Adrenal gland (tissue), 5 donors: ENCODE measurements around the gene OR56A5.

ENCODE experiments used
- POLR2A ChIP-seq, 2 donors: fragments of 450-650 bp; IDR thresholded peaks; one replicate each; pipeline ENCODE4 v1.6.1; 2017; ENCODE audit warnings: antibody characterized with exemption in 2 of 2, mild to moderate bottlenecking in 2 of 2, moderate library complexity in 1 of 2
- TF ChIP-seq, protein P1 (sequence below), 6 experiments: fragments of 450-650 bp in 4 of 6; fragments of 200-600 bp in 2 of 6; sonication (generic) in 1 of 6; IDR thresholded peaks; 1 replicate in 5 of 6; 2 replicates in 1 of 6; pipeline versions ENCODE4 v1.5.1 to v1.8.0; 2016 to 2021; ENCODE audit warnings: antibody characterized with exemption in 6 of 6, mild to moderate bottlenecking in 2 of 6, moderate library complexity in 1 of 6
- donor health status: DM: no; HTN: no; CAD: no.

DNA sequence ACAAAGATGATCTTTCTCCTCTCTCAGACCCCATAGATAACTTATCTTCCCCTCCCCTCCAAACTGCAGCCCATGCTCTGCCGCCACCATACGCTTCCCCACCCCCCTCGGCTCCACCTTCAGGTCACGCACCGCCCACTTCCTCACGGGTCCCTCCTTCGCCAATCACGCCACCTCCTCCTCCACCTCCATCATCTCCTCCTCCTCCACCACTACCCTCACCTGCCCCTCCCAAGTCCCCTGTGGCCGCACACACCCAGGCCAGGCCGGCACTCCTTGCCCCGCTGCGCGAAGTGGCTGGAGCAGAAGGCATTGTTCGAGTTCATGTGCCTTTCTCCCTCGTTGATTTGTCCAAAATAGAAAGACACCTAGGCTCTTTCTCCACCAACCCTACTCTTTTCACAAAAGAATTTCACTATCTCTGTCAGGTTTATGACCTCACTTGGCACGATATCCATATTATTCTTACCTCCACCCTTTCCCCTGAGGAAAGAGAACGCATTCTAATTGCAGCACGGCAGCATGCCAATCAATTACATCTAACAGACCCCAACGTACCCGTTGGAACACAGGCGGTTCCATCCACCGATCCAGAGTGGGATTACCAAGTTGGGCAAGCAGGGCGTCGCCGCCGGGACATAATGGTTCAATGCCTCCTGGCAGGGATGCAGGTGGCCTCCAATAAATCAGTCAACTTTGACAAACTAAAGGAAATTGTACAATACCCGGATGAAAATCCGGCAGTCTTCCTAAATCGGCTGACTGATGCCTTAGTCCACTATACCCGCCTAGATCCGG is 38.5 kb downstream of the OR56A5 start:
- TF ChIP-seq, protein P1, sequence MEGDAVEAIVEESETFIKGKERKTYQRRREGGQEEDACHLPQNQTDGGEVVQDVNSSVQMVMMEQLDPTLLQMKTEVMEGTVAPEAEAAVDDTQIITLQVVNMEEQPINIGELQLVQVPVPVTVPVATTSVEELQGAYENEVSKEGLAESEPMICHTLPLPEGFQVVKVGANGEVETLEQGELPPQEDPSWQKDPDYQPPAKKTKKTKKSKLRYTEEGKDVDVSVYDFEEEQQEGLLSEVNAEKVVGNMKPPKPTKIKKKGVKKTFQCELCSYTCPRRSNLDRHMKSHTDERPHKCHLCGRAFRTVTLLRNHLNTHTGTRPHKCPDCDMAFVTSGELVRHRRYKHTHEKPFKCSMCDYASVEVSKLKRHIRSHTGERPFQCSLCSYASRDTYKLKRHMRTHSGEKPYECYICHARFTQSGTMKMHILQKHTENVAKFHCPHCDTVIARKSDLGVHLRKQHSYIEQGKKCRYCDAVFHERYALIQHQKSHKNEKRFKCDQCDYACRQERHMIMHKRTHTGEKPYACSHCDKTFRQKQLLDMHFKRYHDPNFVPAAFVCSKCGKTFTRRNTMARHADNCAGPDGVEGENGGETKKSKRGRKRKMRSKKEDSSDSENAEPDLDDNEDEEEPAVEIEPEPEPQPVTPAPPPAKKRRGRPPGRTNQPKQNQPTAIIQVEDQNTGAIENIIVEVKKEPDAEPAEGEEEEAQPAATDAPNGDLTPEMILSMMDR (IDR thresholded peaks at IDR 0.05): no peak
- no peak for TF ChIP-seq POLR2A (IDR thresholded peaks at IDR 0.05)
